ENCODE results near the gene ABI2.

GRCh38 chr2:203328760-203329540 lies 756 bp downstream of the ABI2 start:
- no peak for TF ChIP-seq CTCF (IDR thresholded peaks at IDR 0.05)
- no peak for TF ChIP-seq POLR2A (IDR thresholded peaks at IDR 0.05)
- no peak for TF ChIP-seq EP300 (IDR thresholded peaks at IDR 0.05)

Data from ovary (tissue), 3 donors.